AG04450 (cell line): ENCODE data around the gene IFFO2. TPM values are rescaled to one million over a fixed set of nuclear protein-coding genes. Genes with fewer than 3 reads are reported as not detected.

Source experiments
- CTCF ChIA-PET: fragments of 300-600, 350-600 bp; formaldehyde crosslinking; extraction: SDS; loops from one replicate; lab custom pipeline; 2022; ENCODE audit warnings: antibody characterized with exemption, inconsistent platforms; lab: Charles Lee
- POLR2A ChIA-PET: fragments of 350-600 bp; formaldehyde crosslinking; extraction: SDS; loops from one replicate; lab custom pipeline; 2021; ENCODE audit warnings: antibody characterized with exemption, inconsistent platforms; lab: Yijun Ruan, JAX
- DNase-seq: peaks from one replicate; pipeline ENCODE4 v3.0.0-alpha.2; 2011; ENCODE audit warnings: low read depth, low spot score
- H3K27ac ChIP-seq: one replicate; pipeline ENCODE4 v1.5.1; 2012; ENCODE audit warnings: low read depth, low read length, control low read depth
- H3K27me3 ChIP-seq: one replicate; pipeline ENCODE4 v1.6.0; 2012; ENCODE audit warnings: low read length; ENCODE audit not compliant: control insufficient read depth, insufficient read depth
- H3K4me3 ChIP-seq: 2 replicates; pipeline ENCODE4 v1.5.1; 2011; ENCODE audit warnings: mild to moderate bottlenecking, low read depth, low read length, control low read depth
- H3K9me3 ChIP-seq: 2 replicates; pipeline ENCODE4 v1.5.1; 2012; ENCODE audit warnings: low read length; ENCODE audit not compliant: control insufficient read depth, insufficient read depth
- polyA plus RNA-seq: library from polyadenylated mRNA; depleted of rRNA; stranded (reverse); fragments of >200 nt; gene quantifications from 2 replicates; pipeline ENCODE4 v1.2.3, GENCODE V29; 2011
- TF ChIP-seq, protein P1 (sequence below): IDR thresholded peaks from 2 replicates; pipeline ENCODE4 v1.5.1; 2011; ENCODE audit warnings: low read depth, low read length, control low read depth, inconsistent platforms

The IFFO2 gene
- polyA plus RNA-seq, 1 experiment, result 6.8 TPM

DNA sequence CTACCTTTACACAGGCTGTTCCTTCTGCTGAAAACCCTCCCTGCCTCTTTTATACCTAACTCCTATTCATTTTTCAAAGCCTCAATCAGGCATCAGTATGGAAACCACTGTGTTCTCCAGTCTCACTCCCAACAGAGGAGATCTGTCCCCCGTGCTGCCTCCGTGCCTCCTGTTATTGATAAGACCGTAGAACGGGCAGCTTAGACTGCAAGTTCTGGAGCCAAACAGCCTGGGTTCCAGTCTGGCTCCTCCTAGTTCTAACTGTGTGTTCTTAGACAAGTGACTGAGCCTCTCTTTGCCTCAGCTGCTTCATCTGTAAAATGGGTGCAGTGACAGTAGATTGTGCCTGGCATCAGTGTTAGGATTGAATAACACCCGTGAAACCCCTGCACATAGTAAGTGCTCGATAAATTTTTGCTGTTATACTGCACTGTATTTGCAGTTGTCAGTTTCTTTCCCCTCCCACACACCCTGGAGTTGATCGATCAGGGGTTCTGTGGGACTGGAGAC, 17.0 kb upstream of the IFFO2 start:
- POLR2A ChIA-PET, result no interaction called here
- Histone ChIP-seq H3K27me3 (peaks cover 2% of the 10 kb centered on the region), H3K9me3 (no peaks in the 10 kb centered on the region), H3K27ac (no peak overlapping the region), H3K4me3 (no peak overlapping the region)
- CTCF ChIA-PET, result interaction anchor here (0.7 to 1.7 kb wide), 5 partner anchors 60 to 103 kb away, joined by 3 to 8 read pairs (median 8); no protein-coding TSS in a partner anchor
- DNase-seq, result no peak
- TF ChIP-seq, protein P1, sequence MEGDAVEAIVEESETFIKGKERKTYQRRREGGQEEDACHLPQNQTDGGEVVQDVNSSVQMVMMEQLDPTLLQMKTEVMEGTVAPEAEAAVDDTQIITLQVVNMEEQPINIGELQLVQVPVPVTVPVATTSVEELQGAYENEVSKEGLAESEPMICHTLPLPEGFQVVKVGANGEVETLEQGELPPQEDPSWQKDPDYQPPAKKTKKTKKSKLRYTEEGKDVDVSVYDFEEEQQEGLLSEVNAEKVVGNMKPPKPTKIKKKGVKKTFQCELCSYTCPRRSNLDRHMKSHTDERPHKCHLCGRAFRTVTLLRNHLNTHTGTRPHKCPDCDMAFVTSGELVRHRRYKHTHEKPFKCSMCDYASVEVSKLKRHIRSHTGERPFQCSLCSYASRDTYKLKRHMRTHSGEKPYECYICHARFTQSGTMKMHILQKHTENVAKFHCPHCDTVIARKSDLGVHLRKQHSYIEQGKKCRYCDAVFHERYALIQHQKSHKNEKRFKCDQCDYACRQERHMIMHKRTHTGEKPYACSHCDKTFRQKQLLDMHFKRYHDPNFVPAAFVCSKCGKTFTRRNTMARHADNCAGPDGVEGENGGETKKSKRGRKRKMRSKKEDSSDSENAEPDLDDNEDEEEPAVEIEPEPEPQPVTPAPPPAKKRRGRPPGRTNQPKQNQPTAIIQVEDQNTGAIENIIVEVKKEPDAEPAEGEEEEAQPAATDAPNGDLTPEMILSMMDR, result no peak

DNA sequence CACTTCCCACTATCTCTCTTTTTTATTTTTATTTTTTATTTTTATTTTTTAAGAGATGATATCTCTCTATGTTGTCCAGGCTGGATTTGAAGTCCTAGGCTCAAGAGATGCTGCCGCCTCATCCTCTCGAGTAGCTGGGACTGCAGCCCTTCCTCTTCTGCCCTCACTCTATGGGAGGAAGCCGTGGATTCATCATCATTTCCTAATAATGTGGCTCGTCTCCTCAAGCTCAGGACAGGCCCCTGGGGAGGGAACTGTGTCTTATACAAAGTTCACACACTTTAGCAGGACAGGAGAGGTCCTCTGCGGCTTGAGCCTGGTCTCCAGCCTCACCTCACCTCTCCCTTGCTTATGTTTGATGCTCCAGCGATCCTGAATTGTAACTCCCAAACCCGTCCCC, 16.5 kb upstream of the IFFO2 start:
- no peak overlapping the region for H3K27ac ChIP-seq
- CTCF ChIA-PET, result interaction anchor here (0.7 to 1.7 kb wide), 7 partner anchors 17 to 104 kb away, joined by 3 to 8 read pairs (median 3); no protein-coding TSS in a partner anchor
- no peak overlapping the region for H3K4me3 ChIP-seq
- no peaks in the 10 kb centered on the region for H3K27me3 ChIP-seq
- H3K9me3 ChIP-seq, result no peaks in the 10 kb centered on the region
- no peak for DNase-seq
- TF ChIP-seq, protein P1, result no peak
- POLR2A ChIA-PET, result no interaction called here

DNA sequence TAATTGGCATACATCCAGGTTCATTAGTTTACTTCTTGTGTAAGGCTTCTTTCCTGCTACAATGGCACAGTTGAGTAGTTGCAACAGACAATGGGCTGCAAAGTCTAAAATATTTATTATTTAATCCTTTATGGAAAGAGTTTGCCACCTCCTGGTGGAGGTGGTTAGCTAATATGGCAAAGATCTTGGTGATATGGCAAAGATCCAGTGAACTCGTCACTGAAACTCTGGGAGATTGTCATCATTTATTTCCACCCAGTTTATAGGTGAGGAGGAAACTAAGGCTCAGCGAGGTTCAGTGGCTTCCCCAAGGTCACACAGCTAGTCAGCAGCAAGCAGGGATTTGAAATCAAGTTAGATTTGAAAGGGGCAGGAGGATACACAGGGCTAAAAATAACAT, 16.1 kb upstream of the IFFO2 start:
- Histone ChIP-seq H3K27me3 (no peaks in the 10 kb centered on the region), H3K27ac (no peak overlapping the region), H3K4me3 (no peak overlapping the region), H3K9me3 (no peaks in the 10 kb centered on the region)
- ChIA-PET POLR2A (no interaction called here), CTCF (interaction anchor here (0.8 to 1.7 kb wide), 6 partner anchors 18 to 89 kb away, joined by 3 to 8 read pairs (median 6); no protein-coding TSS in a partner anchor)
- no peak for DNase-seq
- TF ChIP-seq, protein P1, result peak; percentile 18; the same call in 1 of the 2 replicates

DNA sequence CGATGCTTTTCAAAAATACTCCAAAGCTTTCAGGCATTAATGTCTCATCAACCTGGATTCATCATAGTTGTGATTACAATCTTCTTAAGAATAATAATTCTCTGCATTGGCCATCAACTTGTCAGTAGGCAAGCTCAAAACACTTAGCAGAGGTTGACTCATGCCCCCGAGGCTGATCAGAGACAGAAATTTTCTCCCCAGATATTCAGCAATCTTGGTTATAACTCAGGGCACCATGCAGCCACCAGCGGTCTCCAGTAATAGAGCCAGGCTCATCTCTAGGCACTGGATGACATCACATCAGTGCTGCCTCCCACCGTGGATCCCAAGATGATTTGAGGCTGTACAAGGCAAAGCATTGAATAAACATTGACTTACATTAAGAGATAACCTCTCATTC, 14.3 kb upstream of the IFFO2 start:
- TF ChIP-seq, protein P1, result no peak
- H3K27ac ChIP-seq, result no peak overlapping the region
- DNase-seq, result no peak
- H3K27me3 ChIP-seq, result no peaks in the 10 kb centered on the region
- ChIA-PET CTCF (interaction anchor here (4.4 kb wide), 1 partner anchor 57 kb away, joined by 20 read pairs; no protein-coding TSS in a partner anchor), POLR2A (no interaction called here)
- H3K4me3 ChIP-seq, result no peak overlapping the region
- no peaks in the 10 kb centered on the region for H3K9me3 ChIP-seq

DNA sequence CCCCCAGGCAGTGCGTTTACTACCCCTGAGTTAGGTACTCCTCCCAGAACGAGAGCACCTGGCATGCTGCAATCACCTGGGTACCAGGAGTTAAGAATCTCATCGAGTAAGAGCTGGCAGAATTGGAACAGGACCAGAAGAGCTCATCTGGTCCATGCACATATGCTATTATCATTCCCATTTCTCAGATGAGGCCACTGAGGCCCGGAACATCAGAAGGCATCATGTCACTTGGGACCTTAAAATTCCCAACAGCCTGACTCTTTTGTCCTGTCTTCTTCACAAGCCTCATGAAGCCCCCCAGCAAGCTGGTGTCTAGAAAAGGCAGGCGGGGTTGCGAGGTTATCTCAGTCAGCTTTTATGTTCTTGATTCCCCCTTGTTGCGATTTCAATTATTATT, 13.9 kb upstream of the IFFO2 start:
- TF ChIP-seq, protein P1, result no peak
- Histone ChIP-seq H3K4me3 (no peak overlapping the region), H3K27me3 (no peaks in the 10 kb centered on the region), H3K27ac (no peak overlapping the region), H3K9me3 (no peaks in the 10 kb centered on the region)
- ChIA-PET CTCF (interaction anchor here (4.4 kb wide), 1 partner anchor 57 kb away, joined by 20 read pairs; no protein-coding TSS in a partner anchor), POLR2A (no interaction called here)
- DNase-seq, result no peak
